HEK293 (cell line): ENCODE measurements around the gene DNAJC12.

Experiments
- ZBTB7A ChIP-seq: fragments of 450-650 bp; formaldehyde crosslinking; IDR thresholded peaks from 2 replicates; pipeline ENCODE4 v1.5.1; 2016; ENCODE audit warnings: low read depth, missing biosample characterization, missing genetic modification characterization
- ZNF132 ChIP-seq: fragments of 450-650 bp; formaldehyde crosslinking; IDR thresholded peaks from 2 replicates; pipeline ENCODE4 v1.5.1; 2017; ENCODE audit warnings: missing biosample characterization, missing genetic modification characterization, borderline replicate concordance
- ZNF24 ChIP-seq: fragments of 450-650 bp; formaldehyde crosslinking; IDR thresholded peaks from 2 replicates; pipeline ENCODE4 v1.5.1; 2016; ENCODE audit warnings: missing biosample characterization, missing genetic modification characterization
- ZNF354C ChIP-seq: fragments of 450-650 bp; formaldehyde crosslinking; IDR thresholded peaks from 2 replicates; pipeline ENCODE4 v1.5.1; 2016; ENCODE audit warnings: missing biosample characterization, missing genetic modification characterization, low read depth, borderline replicate concordance
- TF ChIP-seq, protein P1 (sequence below): fragments of 450-650 bp; formaldehyde crosslinking; IDR thresholded peaks from 2 replicates; pipeline ENCODE4 v1.5.1; 2016; ENCODE audit warnings: missing biosample characterization, missing genetic modification characterization

- TF ChIP-seq ZNF354C, result no peak
- TF ChIP-seq, protein P1, sequence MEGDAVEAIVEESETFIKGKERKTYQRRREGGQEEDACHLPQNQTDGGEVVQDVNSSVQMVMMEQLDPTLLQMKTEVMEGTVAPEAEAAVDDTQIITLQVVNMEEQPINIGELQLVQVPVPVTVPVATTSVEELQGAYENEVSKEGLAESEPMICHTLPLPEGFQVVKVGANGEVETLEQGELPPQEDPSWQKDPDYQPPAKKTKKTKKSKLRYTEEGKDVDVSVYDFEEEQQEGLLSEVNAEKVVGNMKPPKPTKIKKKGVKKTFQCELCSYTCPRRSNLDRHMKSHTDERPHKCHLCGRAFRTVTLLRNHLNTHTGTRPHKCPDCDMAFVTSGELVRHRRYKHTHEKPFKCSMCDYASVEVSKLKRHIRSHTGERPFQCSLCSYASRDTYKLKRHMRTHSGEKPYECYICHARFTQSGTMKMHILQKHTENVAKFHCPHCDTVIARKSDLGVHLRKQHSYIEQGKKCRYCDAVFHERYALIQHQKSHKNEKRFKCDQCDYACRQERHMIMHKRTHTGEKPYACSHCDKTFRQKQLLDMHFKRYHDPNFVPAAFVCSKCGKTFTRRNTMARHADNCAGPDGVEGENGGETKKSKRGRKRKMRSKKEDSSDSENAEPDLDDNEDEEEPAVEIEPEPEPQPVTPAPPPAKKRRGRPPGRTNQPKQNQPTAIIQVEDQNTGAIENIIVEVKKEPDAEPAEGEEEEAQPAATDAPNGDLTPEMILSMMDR, result no peak
- TF ChIP-seq ZNF24 (tag by site-specific recombination), result no peak
- TF ChIP-seq ZBTB7A (tag by site-specific recombination), result no peak
- no peak for TF ChIP-seq ZNF132 (tag by site-specific recombination)
Measured at GRCh38 chr10:67794256-67794655, 43.7 kb downstream of the DNAJC12 start.
